HPDE6-E6E7 (cell line): ENCODE measurements around the gene SIK2.
A peak's percentile ranks its signal among the peaks of the same experiment; 100 is the strongest.
"Not testable (repeated sequence)": the region's sequence is repeated elsewhere in the genome, so short reads cannot be mapped to it uniquely, and the experiment has no call there.

Experiments
- DNase-seq: peaks from one replicate; pipeline ENCODE4 v3.0.0; 2011; ENCODE audit warnings: missing footprints; ENCODE audit errors: extremely low spot score

Gene SIK2

GRCh38 chr11:111658493-111658892 lies 56.2 kb downstream of the SIK2 start:
- DNase-seq = not testable (repeated sequence)

DNA sequence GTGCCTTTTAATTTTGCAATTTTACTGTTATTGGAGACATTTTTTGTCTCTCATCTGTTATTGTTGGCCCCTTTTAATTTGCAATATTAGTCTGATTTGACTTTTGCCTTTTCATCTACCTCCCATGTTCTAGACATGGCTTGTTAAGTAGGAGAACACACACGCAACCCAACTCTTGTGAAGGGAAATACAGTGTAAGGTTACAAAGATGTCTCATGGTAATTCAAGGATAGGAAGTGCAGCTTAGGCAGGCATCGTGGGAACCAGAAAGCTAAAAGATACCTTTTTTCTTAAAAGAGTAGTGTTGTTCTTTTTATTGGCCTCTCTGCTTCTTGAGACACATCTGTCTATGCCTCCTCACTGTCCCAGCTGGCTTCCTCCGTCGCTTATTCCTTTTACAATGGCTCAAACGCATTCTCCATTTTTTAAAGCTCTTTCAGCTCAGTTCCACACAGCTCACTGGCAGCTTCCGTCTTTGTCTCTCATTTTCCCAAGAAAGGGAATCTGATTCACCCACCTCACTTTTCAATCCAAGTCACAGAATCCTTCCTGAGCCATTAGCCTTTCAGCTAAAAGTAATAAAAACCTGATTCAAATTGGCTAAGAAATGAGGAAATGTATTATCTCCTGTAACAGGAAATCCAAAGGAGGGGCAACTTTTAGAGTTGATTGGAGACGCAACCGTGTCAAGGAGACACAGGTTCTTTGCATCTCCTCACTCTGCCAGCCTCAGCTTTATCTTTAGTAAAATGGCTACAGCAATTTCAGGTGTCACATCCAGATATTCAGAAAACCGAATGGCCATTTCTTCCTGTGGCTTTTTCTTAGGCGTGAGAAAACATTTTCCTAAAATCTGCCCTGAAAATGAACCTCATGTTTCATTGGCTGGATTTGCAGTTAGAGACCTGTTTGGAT lies 57.2 kb downstream of the SIK2 start:
- no peak for DNase-seq

DNA sequence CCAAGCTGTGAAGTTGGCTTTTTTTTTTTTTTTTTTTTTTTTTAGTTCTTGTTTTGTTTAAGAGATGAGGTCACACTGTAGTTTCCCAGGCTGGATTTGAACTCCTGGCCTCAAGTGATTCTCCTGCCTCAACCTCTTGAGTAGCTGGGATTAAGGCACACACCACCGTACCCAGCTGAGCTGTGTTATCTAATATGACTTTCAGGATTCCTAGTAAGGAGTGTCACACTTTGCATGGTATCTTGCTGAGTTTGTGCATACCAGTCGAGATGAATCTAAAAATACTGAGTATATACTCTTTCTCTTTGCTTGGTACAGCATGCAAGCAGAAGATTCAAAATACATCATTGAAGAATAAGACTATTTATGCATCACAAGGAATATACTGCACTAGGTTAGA lies 58.6 kb downstream of the SIK2 start:
- no peak for DNase-seq

GRCh38 chr11:111663820-111664219 lies 61.6 kb downstream of the SIK2 start:
- DNase-seq = no peak

- DNase-seq = no peak
These were observed 63.5 kb downstream of the SIK2 start for GRCh38 chr11:111665777-111666176.

DNA sequence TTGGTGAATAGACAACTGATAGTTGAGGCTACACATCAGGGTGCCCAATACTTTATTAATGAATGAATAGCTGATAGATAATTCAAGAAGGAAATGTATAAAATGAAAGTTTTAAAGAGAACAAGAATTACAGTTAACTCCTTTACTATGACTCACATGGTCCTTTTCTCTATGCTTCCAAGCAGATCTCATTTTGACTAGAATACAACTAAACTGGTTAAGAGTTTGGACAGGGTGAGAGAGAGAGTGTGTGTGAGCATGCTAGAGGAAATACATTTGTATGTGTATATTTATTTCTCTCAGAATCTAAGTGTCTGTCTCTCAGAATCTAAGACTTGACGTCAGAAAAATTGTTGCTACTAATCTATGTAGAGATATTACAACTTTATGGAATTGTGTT lies 66.7 kb downstream of the SIK2 start:
- no peak for DNase-seq

DNA sequence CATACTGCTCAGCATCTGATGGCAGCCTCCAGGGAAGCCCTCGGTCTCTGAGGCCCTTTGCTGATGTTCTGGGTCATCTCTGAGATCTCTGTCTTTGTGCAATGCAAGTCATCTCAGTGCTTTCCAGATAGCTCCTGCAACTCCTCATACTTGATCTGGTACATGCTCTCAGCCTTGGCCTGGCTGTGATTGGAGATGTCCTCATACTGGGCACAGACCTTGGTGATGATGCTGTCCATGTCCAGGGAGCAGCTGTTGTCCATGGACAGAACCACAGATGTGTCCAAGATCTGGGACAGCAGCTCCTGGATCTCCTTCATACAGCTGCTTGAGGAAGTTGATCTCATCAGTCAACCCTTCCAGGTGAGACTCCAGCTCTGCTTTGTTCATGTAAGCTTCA lies 69.1 kb downstream of the SIK2 start:
- DNase-seq = no peak

- DNase-seq = no peak
These were observed 70.7 kb downstream of the SIK2 start for GRCh38 chr11:111672949-111673348.

DNA sequence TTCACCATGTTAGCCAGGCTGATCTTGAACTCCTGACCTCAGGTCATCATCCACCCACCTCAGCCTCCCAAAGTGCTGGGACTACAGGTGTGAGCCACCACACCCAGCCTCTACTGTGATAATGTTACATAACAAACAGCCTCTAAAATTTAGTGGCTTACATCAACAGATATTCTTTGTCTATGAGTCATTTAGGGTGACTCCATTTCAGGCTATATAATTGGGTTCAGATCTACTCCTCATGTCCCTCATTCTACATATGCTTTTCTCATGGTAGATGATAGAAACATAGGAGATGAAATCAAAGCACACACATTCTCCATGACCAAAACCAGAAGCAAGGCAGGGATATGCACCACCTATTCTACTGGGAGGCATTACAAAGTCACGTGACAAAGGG lies 72.7 kb downstream of the SIK2 start:
- DNase-seq = no peak

DNA sequence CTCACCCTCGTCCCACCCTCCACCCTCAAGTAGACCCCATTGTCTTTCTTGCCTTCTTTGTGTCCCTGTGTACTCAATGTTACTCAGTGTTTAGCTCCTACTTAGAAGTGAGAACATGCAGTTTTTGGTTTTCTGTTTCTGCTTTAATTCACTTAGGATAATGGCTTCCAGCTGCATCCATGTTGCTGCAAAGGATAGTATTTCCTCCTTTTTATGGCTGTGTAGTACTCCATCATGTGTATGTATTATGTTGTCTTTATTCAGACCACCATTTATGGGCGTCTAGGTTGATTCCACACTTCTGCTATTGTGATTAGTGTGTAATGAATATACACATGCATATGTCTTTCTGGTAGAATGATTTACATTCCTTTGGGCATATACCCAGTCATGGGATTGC lies 73.6 kb downstream of the SIK2 start:
- DNase-seq = no peak

DNA sequence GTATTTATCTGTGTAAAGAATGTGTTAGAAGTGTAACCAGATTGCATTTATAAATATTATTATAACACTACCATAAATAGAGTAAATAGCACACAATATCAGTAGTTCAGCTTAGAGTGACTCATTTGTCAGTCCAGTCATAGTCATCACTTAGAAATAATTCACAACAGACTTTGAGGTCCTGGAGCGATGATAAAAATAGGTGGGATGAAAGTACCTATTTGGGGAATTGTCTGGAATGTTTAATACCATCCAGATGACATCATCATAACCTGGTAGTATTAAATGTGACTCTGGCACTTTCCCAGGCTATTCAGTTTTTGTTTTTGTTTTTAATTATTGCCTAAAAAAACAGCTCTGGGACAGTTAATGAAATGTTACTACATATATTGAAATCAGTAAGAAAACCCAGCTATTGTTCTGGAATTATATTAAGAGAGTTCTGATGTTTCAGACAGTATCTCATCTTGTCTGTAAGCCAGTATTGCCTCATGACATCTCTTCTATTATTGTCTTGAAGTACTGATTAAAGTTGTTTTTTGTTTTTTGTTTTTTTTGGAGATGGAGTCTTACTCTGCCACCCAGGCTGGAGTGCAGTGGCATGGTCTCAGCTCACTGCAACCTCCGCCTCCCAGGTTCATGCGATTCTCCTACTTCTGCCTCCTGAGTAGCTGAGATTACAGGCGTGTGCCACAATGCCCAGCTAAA lies 74.8 kb downstream of the SIK2 start:
- DNase-seq = peak; percentile 6

- no peak for DNase-seq
These were observed 78.4 kb downstream of the SIK2 start for GRCh38 chr11:111680486-111681175.

DNA sequence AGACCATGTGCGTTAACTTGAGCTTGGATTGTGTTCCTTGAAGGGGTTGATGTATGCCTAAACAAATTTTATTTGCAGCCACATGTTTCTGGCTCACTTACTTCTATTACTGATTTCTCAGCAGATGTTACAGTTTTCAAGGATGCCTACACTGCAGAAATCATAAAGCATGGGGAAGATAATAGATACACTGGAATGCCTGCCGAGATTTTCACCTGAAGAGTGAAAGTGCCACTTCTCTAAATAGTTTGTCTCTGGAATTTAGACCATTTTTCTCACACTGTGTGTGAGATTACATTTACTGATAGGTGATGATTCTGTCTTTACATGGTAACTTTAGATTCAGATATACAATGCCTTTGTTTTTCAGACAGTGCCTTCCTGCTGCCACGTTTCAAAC lies 81.6 kb downstream of the SIK2 start:
- no peak for DNase-seq

DNA sequence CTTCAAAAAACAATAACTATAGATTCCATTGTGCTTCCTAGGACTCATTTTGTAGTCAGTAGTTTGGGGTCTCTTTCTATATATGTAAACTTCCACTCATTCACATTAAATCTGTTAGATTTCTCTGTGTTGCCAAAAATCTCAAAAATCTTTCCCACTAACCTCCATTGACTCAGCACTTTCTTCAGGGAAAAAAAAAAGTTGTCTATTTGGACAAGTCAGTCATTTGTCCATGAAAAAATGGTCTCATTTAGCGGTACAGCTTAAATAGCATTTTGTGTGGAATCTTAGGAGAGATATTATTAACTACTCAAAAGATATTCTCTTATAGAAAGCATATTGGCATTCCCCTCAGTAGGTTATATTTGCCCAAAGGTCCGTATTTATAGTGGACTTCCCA lies 82.0 kb downstream of the SIK2 start:
- DNase-seq = no peak

- DNase-seq = no peak
These were observed 85.8 kb downstream of the SIK2 start for GRCh38 chr11:111688013-111688412.

- no peak for DNase-seq
These were observed 88.9 kb downstream of the SIK2 start for GRCh38 chr11:111691176-111691575.

GRCh38 chr11:111691741-111692140 lies 89.5 kb downstream of the SIK2 start:
- DNase-seq = no peak

DNA sequence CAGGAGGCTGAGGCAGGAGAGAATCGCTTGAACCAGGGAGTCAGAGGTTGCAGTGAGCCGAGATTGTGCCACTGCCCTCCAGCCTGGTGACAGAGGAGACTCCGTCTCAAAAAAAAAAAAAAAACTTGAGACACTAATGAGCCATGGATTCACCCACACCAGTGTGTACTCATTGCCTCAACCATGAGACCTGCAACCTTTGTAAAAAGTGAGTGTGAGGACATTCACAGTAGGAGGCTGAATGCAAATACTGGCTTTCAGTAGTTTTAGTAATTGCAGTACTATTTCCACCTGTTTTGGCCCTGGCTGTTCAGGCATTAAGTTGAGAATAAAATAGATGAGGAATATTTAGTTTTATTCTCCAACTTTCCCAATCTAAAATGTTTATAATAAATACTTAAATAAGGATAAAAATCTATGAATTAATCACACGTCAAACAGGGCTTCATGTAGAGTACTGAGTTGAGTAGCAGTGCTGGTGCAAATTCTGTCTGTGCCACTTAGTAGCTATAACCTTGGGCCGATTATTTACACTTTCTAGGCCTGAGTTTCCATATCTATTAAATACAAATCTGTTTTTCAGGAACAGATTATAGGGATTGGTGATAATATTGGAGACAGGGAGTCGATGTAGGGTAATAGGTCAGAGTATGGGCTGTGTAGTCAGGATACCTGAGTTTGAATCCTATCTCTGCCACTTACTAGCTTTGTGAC lies 91.1 kb downstream of the SIK2 start:
- no peak for DNase-seq

GRCh38 chr11:111694851-111695250 lies 92.6 kb downstream of the SIK2 start:
- no peak for DNase-seq

DNA sequence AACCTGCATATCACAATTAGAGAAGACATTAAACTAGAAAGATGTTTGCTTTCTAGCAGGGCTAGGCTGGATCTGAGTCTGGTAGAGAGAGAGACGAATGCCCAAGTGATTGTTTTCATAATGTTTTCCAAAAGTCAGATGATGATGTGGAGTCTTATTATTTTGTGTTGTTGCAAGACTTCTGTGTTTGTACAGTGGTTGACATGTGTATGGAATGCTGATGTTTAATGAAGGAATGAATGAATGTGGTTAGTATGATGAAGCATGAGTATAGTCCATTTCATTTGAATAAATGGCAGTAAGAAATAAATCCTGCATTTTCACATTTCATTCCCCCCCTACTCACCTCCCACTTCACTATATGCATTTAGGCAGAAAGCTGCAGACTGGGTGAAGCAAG lies 94.3 kb downstream of the SIK2 start:
- no peak for DNase-seq

DNA sequence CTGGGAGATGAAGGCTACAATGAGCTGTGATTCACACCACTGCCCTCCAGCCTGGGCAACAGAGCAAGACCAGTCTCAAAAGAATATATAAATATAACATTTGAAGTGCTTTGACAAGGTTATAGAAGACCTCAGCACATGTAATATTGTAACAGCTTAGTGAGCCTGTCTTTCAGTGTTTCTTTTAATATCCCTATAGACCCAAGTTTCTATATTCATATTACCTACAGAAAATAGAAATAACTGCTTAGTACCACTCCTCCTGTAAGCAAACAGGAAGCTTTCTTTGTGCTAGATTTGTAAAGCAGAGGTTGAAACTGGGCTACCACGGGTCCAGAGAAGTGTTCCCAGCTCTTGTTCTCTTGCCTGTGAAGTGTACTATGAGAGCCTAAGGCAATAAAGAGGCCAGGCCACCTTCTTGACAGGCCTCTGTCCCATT lies 95.7 kb downstream of the SIK2 start:
- DNase-seq = no peak
